Lower lobe of right lung (tissue), 2 donors: Measurements from ENCODE around the gene ALG6. TPM values are rescaled to one million over a fixed set of nuclear protein-coding genes. Genes with fewer than 3 reads are reported as not detected.

Experiments
- ATAC-seq, 2 donors: fragments of 200-7000 bp; cut with Tn5 transposase; one replicate each; pipeline ENCODE4 v1.9.1; 2020 to 2022; ENCODE audit warnings: mild to moderate bottlenecking in 2 of 2, moderate library complexity in 2 of 2
- DNase-seq: peaks from one replicate; pipeline ENCODE4 v3.0.0-alpha.2; 2020
- H3K27ac ChIP-seq: fragments of 200-600 bp; one replicate; pipeline ENCODE4 v1.8.0; 2022
- H3K27me3 ChIP-seq: fragments of 200-600 bp; one replicate; pipeline ENCODE4 v1.8.0; 2022; ENCODE audit warnings: low read depth
- H3K36me3 ChIP-seq: fragments of 200-600 bp; one replicate; pipeline ENCODE4 v1.8.0; 2022; ENCODE audit warnings: mild to moderate bottlenecking
- H3K4me1 ChIP-seq: fragments of 200-600 bp; one replicate; pipeline ENCODE4 v1.8.0; 2022
- H3K4me3 ChIP-seq: fragments of 200-600 bp; one replicate; pipeline ENCODE4 v1.8.0; 2022; ENCODE audit warnings: mild to moderate bottlenecking
- H3K9me3 ChIP-seq: fragments of 200-600 bp; one replicate; pipeline ENCODE4 v1.8.0; 2022
- CTCF ChIP-seq: fragments of 200-600 bp; IDR thresholded peaks from one replicate; pipeline ENCODE4 v1.8.0; 2022; ENCODE audit warnings: antibody characterized with exemption, mild to moderate bottlenecking
- intact Hi-C: fragments of 100-400 bp; cut with DNase I; formaldehyde crosslinking; loops from one replicate; pipeline ENCODE4 v1.11.0; 2022
- total RNA-seq: library from RNA; stranded (reverse); fragmentation: NEBNext Ultra II Directional; extraction: Animal tissue kit (Norgen Biotek cat#: 25700); gene quantifications from one replicate; pipeline ENCODE4 v1.2.1, GENCODE V29; 2021
- donor health status: DM: no; HTN: yes; CAD: no; lungs with severe emphysema.

ALG6 gene
- total RNA-seq, 1 donor from 2014 or later, result 11.8 TPM

- Histone ChIP-seq H3K27me3 (no peaks in the 10 kb centered on the region), H3K9me3 (no peaks in the 10 kb centered on the region), H3K4me1 (no peaks in the 10 kb centered on the region), H3K27ac (no peak overlapping the region), H3K36me3 (peaks cover 8% of the 10 kb centered on the region), H3K4me3 (no peak overlapping the region)
- ATAC-seq, result no peak
- TF ChIP-seq CTCF, result no peak
- intact Hi-C loops, result no loop called here
- DNase-seq, result no peak
These were observed 39.6 kb downstream of the ALG6 start for GRCh38 chr1:63407002-63407401.

GRCh38 chr1:63408331-63408730, 40.9 kb downstream of the ALG6 start:
- intact Hi-C loops, result no loop called here
- no peak overlapping the region for H3K27ac ChIP-seq
- ATAC-seq, result no peak
- no peaks in the 10 kb centered on the region for H3K9me3 ChIP-seq
- no peaks in the 10 kb centered on the region for H3K4me1 ChIP-seq
- DNase-seq, result no peak
- no peaks in the 10 kb centered on the region for H3K27me3 ChIP-seq
- peaks cover 11% of the 10 kb centered on the region for H3K36me3 ChIP-seq
- TF ChIP-seq CTCF, result no peak
- no peak overlapping the region for H3K4me3 ChIP-seq

- no peak for TF ChIP-seq CTCF
- no peak for ATAC-seq
These were observed 43.6 kb downstream of the ALG6 start for GRCh38 chr1:63411066-63411465.

GRCh38 chr1:63413394-63413793, 46.0 kb downstream of the ALG6 start:
- DNase-seq, result no peak
- H3K36me3 ChIP-seq, result peaks cover 9% of the 10 kb centered on the region
- no peak for TF ChIP-seq CTCF
- H3K4me3 ChIP-seq, result no peak overlapping the region
- H3K27ac ChIP-seq, result no peak overlapping the region
- ATAC-seq, result no peak
- intact Hi-C loops, result no loop called here
- H3K27me3 ChIP-seq, result no peaks in the 10 kb centered on the region
- no peaks in the 10 kb centered on the region for H3K9me3 ChIP-seq
- no peaks in the 10 kb centered on the region for H3K4me1 ChIP-seq

More at GRCh38 chr1:63411066-63411465, 43.6 kb downstream of the ALG6 start:
- Histone ChIP-seq H3K27ac (no peak overlapping the region), H3K4me3 (no peak overlapping the region), H3K9me3 (no peaks in the 10 kb centered on the region), H3K27me3 (no peaks in the 10 kb centered on the region), H3K36me3 (peaks cover 9% of the 10 kb centered on the region), H3K4me1 (no peaks in the 10 kb centered on the region)
- no peak for DNase-seq
- intact Hi-C loops, result no loop called here

- H3K9me3 ChIP-seq, result no peaks in the 10 kb centered on the region
- H3K36me3 ChIP-seq, result peaks cover 13% of the 10 kb centered on the region
- H3K4me1 ChIP-seq, result no peaks in the 10 kb centered on the region
- H3K27me3 ChIP-seq, result no peaks in the 10 kb centered on the region
- no peak for TF ChIP-seq CTCF
- no peak overlapping the region for H3K4me3 ChIP-seq
- DNase-seq, result no peak
- no peak overlapping the region for H3K27ac ChIP-seq
- no peak for ATAC-seq
- intact Hi-C loops, result no loop called here
These were observed 47.4 kb downstream of the ALG6 start for GRCh38 chr1:63414691-63415365.
